Measurements from ENCODE around the gene MEST. TPM values are rescaled to one million over a fixed set of nuclear protein-coding genes. Genes with fewer than 3 reads are reported as not detected.

The MEST gene
- total RNA-seq, 1 experiment from 2014 or later: 112 TPM

DNA sequence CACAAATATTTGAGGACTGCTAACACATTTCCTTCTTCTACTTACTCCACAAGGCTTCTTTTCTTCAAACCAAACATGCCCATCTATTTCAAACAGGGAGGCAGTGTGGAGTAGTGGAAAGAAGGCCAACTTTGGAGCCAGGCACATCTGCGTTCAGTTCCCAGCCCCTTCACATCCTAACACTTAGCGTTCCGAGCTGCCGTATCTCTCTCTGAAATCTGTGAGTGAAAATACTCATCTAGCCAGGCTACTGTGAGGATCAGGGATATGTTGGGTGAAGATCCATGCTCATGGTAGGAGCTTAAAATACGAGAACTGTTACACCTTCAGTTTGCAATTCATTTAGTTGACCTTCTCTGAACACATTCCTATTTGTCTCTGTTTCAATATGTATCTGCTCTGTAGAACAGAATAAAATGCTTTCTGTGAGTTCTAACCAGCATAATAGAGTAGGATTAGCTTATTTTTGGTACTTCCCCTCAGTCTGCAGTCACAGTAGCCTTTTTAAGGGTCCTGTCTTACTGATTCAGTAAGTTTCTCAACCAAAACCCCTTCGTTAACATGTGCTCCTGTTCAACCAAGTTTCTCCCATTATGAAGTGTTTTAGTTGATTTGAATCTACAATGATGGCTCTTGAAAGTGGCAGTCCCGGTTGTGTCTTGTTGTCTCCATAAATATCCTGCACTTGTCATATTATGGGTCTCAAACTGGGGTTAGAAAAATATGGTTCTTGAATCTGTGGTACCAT lies 3.3 kb upstream of the MEST start:
- Histone ChIP-seq H4K91ac (ENCODE audit: insufficient read length, low read depth, low read length) (no peak overlapping the region), H3T11ph (ENCODE audit: low read length) (no peak overlapping the region), H3K23me2 (ENCODE audit: insufficient read length, low read depth, low read length, poor library complexity, severe bottlenecking) (peaks cover 35% of the 10 kb centered on the region), H2BK12ac (ENCODE audit: insufficient read length, low read depth, low read length) (no peak overlapping the region), H3K79me2 (ENCODE audit: insufficient read depth, low read length) (peaks cover 3% of the 10 kb centered on the region; the same call in 1 of the 2 replicates), H2AFZ (ENCODE audit: low read length) (no peak overlapping the region), H3K56ac (ENCODE audit: insufficient read length, low read depth, low read length) (no peak overlapping the region), H3K27ac (ENCODE audit: insufficient read length, low read depth, low read length) (no peak overlapping the region), H3K18ac (ENCODE audit: insufficient read length, low read depth, low read length) (no peak overlapping the region), H3K27me3 (ENCODE audit: insufficient read depth, low read length) (no peaks in the 10 kb centered on the region; the same call in 1 of the 2 replicates), H3K4ac (ENCODE audit: low read depth, low read length) (no peak overlapping the region), H2AK5ac (ENCODE audit: insufficient read length, low read length) (no peak overlapping the region), H3K79me1 (ENCODE audit: insufficient read depth, low read depth, low read length, poor library complexity, severe bottlenecking) (peaks cover 6% of the 10 kb centered on the region), H4K5ac (ENCODE audit: insufficient read length, low read depth, low read length) (no peak overlapping the region), H2BK15ac (ENCODE audit: low read depth, low read length) (no peak overlapping the region), H4K20me1 (ENCODE audit: control insufficient read depth, insufficient read depth, insufficient read length) (no peaks in the 10 kb centered on the region), H4K8ac (replicated peaks; ENCODE audit: insufficient read length, low read depth, low read length) (no peak overlapping the region), H3K9me3 (ENCODE audit: control insufficient read depth, low read depth, low read length) (no peaks in the 10 kb centered on the region), H2BK120ac (ENCODE audit: low read depth, low read length, poor library complexity, severe bottlenecking) (no peak overlapping the region), H3K14ac (ENCODE audit: insufficient read depth, low read length) (no peak overlapping the region), H3K4me2 (ENCODE audit: insufficient read depth, insufficient read length, low read length) (no peak overlapping the region), H2BK5ac (ENCODE audit: insufficient read length, low read length) (no peak overlapping the region), H3K4me1 (ENCODE audit: insufficient read depth, low read length) (peaks cover 6% of the 10 kb centered on the region; the same call in 1 of the 2 replicates), H3K9ac (ENCODE audit: extremely low read depth, insufficient read length, low read length) (no peak overlapping the region), H3K23ac (ENCODE audit: insufficient read length, low read depth, low read length) (no peak overlapping the region), H2BK20ac (ENCODE audit: low read depth, low read length, poor library complexity, severe bottlenecking) (no peak overlapping the region)
- Mint-ChIP-seq H3K27ac (no peak overlapping the region), H3K27me3 (ENCODE audit: low read depth) (peaks cover 68% of the 10 kb centered on the region), H3K4me3 (no peak overlapping the region), H3K4me1 (peaks cover 35 to 52% of the 10 kb centered on the region in 2 experiments), H3K36me3 (ENCODE audit: insufficient read depth in 1 of 3, low read depth in 3 of 3) (peaks cover 21 to 41% (median 33%) of the 10 kb centered on the region in 3 experiments), H3K9me3 (peaks cover 12 to 14% of the 10 kb centered on the region in 2 experiments)
- TF ChIP-seq, protein P1, sequence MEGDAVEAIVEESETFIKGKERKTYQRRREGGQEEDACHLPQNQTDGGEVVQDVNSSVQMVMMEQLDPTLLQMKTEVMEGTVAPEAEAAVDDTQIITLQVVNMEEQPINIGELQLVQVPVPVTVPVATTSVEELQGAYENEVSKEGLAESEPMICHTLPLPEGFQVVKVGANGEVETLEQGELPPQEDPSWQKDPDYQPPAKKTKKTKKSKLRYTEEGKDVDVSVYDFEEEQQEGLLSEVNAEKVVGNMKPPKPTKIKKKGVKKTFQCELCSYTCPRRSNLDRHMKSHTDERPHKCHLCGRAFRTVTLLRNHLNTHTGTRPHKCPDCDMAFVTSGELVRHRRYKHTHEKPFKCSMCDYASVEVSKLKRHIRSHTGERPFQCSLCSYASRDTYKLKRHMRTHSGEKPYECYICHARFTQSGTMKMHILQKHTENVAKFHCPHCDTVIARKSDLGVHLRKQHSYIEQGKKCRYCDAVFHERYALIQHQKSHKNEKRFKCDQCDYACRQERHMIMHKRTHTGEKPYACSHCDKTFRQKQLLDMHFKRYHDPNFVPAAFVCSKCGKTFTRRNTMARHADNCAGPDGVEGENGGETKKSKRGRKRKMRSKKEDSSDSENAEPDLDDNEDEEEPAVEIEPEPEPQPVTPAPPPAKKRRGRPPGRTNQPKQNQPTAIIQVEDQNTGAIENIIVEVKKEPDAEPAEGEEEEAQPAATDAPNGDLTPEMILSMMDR (conservative IDR thresholded peaks at IDR 0.05): no peak
- no CpG with 5 or more reads among the region's 7 CpGs for WGBS (ENCODE audit: extremely low coverage, insufficient read length, low lambda C conversion rate)
- DNase-seq: no peak
